Astrocyte (in vitro differentiated cells and primary cell): ENCODE measurements around the gene NOBOX. TPM values are rescaled to one million over a fixed set of nuclear protein-coding genes. Genes with fewer than 3 reads are reported as not detected.

Experiments
- total RNA-seq: library from RNA; stranded (reverse); gene quantifications from 2 replicates; pipeline ENCODE4 v1.2.1, GENCODE V29; 2021

NOBOX gene
- total RNA-seq, 1 donor from 2014 or later, result not detected

Other genes starting within 250 kb of the NOBOX start
- 0.99 and 1.4 TPM in 2 replicates for gene CTAGE4, start 220.2 kb downstream of the NOBOX start, total RNA-seq
- gene ARHGEF35, start 207.9 kb downstream of the NOBOX start, total RNA-seq, result 4.4 and 5.0 TPM in 2 replicates
- not detected in 2 replicates for gene OR2A42, start 164.1 kb downstream of the NOBOX start, total RNA-seq
- 0.62 and 0.64 TPM in 2 replicates for gene OR2A7, start 138.9 kb downstream of the NOBOX start, total RNA-seq
- 0.96 and 0.98 TPM in 2 replicates for gene CTAGE8, start 134.4 kb downstream of the NOBOX start, total RNA-seq
- not detected in 2 replicates for gene OR2A1, start 91.3 kb downstream of the NOBOX start, total RNA-seq
- gene ARHGEF5, start 48.3 kb downstream of the NOBOX start, total RNA-seq, result 9.3 and 10.5 TPM in 2 replicates